HG02884 (cell line): Measurements from ENCODE around the gene ADD3.
A peak's percentile ranks its signal among the peaks of the same experiment; 100 is the strongest.

Experiments
- ATAC-seq: cut with Tn5 transposase; IDR thresholded peaks from one replicate; pipeline ENCODE4 v1.9.1; 2021; ENCODE audit warnings: mild to moderate bottlenecking, moderate library complexity; ENCODE audit not compliant: unreplicated experiment

The ADD3 gene

DNA sequence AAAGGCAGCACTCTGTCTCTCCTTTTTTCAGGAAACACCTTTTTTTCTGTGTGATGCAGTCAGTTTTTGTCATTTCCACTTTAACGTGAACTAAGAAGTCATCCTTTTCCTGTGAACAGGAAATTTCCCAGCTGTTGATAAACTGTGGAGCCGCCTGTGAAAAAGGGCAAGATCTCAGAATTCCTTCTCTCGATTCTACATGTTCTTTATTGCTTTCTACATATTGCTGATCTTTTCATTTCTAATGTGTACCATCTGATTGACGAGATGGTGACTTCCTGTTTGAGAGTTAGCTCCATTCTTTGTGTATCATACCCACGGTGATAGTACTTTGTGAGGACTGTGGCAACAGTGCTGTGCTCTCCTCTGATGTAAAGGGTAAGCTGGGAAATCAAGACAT is 50.4 kb downstream of the ADD3 start:
- no peak for ATAC-seq

DNA sequence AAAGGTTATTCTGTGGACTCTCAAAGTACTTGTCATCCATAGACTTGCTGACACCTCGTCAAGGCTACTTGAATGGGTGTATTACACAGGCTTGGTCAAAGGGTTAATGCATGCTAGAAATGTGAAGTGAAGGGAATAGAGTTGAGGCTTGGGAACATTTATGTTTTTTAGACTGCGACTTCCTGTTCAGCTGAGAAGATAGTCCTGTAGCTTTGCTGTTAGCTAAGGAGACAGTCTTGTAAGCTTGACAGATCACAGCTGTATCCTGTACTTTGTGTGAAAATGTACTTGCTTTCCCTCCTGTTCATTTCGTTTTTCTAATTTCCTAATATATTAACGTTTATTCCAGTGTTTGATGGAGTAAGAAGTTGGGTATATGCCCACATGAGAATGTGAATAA is 52.1 kb downstream of the ADD3 start:
- no peak for ATAC-seq

DNA sequence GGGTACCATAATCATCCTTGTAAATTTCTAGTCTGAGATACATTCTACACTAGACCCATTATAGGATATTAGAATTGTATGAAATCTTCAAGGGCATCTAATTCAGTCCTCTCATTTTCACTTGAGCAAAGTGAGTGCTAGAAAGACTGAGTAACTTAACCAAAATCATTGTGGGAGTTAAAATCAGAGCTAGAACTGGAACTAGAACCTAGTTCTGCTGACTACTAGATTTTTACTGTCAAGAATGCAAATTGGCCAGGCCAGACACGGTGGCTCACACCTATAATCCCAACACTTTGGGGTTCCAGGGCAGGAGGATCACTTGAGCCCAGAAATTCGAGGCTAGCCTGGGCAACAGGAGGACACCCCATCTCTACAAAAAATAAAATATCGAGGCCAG is 53.9 kb downstream of the ADD3 start:
- no peak for ATAC-seq

DNA sequence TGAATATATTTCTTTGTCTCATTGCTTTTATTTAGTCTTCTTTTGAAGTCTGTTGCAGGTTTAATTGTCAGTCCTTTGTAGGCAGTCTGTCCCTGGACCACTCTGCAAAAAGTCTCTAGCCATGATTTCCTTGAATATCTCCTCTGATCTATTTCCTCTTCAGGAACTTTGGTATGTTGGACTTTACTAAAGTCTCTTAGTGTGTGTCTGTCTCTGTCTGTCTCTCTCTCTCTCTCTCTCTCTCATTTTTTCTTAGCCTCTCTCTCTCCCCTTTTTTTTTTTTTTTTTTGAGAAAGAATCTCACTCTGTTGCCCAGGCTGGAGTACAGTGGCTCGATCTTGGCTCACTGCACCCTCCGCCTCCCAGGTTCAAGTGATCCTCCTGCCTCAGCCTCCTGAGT is 57.5 kb downstream of the ADD3 start:
- ATAC-seq, result no peak

DNA sequence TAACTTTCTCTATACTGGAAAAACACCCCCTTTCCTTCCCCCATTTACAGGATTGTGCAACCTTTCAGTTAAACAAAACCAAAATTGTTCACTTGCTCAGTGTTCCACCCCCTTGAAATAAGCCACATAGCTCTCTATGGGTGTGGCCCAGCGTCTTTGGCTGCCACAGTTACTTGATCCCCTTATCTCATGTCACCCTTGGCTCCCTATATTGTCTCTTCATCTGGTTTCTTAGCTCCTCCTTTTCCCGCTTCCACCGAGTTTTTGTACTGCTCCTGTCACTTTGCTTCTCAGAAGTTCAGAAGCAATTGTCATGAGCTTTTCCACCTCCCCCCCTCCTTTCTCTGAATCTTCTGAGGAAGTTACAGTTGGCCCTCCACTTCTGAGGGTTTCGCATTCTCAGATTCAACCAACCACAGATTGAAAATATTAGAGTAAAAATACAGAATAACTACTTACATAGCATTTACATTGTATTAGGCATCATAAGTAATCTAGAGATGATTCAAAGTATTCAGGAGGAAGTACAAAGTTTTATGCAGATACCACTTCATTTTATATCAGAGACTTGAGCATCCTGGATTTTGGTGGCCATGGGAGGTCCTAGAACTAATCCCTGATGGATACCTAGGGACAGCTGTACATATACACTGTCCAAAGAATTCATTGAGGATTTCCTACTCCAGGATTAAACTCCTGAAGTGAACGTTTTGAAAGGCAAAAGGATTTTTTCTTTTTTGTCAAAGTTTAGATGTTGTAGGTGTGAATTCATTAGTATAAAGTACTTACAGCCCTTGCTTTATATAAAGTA is 60.4 kb downstream of the ADD3 start:
- ATAC-seq, result peak; percentile 48

DNA sequence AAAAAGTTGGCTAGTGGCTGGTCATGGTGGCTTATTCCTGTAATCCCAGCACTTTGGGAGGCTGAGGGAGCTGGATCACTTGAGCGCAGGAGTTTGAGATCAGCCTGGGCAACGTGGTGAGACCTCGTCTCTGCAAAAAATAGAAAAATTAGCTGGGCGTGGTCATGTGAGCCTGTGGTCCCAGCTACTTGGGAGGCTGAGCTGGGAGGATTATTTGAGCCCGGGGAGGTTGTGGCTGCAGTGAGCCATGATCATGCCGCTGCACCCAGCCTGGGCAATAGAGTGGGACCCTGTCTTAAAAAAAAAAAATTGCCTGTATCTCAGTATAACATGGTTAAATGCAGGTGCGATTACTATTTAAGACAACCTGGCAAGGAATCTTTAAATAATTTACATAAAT is 61.0 kb downstream of the ADD3 start:
- no peak for ATAC-seq

DNA sequence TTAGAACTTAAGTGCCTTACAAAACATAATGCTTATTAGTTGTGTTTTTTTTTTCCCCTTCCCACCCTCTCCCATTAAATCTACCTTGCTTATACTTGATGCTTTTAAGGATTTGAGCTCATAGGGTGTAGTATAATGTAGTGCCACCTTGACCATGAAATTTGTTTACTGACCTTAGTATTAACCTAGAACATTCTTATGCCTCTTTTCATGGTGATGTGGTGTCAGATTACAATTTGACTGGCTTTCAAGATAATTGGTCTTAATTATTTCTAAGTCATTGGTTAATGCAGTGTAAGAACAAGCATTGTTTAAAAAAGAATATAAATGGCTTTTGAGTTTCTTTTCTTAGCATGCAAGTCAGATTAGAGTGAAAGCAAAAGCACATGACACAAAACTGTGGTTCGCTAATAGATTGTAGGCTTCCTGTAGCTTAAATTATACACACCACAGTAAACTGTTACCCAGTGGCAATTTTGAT is 61.8 kb downstream of the ADD3 start:
- ATAC-seq, result peak; percentile 58

DNA sequence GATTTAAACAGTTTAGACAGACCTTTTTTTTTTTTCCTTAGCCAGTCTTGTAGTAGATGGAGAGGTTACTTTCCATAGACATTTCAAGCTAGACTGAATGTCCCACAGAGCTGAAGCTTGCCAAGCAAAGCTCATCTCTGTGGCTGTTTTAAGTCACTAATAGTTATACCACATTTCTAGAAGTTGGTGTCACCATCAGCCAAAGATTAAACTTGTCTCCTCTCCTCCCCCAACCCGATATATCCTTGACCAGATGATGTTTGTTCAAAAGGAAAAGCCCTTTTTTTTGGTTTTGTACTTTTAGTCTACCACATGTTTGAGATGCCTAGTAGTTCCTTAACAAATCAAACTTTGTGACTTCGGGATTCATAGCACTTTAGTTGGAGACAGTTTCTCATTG is 66.1 kb downstream of the ADD3 start:
- no peak for ATAC-seq

DNA sequence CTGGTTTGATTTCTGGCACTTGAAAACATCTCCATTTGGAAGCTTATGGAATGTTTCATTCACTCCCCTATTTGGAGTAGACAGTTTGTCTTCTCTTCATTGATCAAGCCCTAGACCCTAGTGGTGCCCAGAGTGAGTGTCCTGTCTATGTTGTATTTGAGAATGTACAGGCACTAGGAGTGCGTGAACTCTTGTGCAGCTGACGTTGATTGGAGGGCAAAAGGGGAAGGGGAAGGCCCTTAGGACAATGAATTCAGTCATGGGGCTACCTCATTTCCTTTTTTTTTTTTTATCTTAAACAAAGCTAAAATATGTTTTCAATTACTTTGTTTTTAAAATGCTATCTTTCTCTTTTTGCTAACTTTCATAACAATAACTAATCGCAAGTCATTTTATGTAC is 66.5 kb downstream of the ADD3 start:
- no peak for ATAC-seq

DNA sequence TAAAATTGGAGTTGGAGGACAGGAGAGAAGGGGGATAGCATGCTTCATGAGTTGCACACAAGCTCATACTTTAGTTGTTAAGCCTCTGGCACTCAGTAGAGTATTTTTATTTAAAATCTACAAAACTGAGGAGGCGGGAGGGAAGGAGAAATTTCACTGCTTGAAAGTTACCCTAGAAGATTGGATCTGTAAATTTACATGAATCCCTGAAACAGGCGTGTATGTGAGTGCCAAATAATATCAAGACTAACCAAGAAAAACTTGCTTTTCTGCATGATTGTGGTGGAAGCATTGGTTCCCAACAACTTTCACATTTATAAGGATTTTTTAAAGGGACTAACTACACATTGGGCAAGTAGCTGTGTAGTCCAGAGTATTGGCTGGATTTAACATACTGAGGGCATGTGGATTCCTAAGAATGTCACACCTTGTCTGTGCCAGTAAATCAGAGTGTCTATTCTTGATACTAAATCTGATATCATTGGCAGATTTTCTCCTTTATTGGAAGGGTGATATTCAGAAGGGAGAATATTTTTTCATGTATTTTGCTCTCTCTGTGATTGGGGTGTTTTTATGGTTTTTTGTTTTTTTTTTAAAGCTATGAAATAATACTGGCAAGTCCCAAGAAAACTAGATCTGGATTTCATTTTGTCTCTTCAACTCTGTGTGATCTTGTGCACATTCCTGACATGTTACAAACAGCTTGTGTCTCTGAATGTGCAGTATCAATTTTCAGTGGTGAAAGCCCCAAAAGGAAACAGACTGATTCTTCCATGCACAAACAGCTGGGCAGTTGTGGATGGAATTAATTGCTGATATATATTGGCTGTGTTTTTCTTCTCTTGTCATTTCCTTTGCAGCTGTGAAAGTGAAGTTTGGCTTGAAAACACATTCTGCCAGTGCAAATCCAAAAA is 67.2 kb downstream of the ADD3 start:
- no peak for ATAC-seq

DNA sequence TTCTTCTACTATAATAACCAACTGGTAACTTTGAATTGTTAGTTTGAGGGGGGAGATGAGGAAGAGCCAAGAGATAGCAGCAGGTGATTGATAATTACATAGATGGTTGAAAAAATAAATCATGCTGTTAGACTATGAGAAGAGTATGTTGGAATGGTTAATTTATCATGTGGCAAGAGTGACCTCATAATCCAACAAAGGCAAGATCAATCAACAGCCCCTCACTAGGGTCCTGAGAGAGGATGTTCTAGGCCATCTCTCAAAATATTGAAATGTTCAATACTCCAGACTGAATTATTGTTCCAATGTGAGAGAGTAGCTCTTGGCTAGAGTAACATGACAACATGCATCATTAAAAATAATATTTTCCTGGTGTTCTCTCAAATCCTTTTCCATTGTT is 67.9 kb downstream of the ADD3 start:
- ATAC-seq, result no peak

DNA sequence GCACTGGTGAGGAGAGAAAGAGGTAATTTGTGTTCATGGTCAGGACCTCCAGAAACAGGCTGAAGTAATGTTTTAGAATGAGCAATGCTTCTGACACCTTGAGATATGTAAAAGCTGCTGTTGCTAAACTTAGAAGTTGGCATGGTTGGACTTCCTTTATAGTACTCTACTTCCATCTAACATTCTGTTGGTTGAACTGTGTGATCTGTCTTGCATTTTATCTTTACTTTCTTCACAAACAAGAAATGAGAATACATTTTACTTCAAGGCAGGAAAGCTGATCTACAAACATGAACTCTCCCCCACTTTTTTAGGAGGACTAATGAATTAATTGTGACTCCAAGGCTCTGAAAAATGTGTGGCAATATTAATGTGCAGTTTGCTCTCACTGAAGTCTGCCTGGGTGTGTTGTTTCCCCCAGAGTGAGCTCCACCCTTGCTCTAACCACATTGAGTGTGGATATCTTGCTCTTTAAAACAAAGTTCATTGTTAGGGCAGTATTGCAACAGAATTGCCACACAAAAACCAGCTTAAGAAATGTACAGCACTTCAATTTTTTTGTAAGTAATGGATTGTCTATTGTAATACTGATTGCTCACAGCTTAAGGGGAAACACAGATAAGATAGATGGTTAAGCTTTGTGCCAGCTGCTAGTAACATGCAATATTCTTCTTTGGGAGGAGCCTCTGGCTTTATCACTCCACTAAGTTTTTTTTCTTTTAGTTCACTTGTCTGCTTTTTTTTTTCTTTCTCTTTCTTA is 69.0 kb downstream of the ADD3 start:
- ATAC-seq, result peak; percentile 70

DNA sequence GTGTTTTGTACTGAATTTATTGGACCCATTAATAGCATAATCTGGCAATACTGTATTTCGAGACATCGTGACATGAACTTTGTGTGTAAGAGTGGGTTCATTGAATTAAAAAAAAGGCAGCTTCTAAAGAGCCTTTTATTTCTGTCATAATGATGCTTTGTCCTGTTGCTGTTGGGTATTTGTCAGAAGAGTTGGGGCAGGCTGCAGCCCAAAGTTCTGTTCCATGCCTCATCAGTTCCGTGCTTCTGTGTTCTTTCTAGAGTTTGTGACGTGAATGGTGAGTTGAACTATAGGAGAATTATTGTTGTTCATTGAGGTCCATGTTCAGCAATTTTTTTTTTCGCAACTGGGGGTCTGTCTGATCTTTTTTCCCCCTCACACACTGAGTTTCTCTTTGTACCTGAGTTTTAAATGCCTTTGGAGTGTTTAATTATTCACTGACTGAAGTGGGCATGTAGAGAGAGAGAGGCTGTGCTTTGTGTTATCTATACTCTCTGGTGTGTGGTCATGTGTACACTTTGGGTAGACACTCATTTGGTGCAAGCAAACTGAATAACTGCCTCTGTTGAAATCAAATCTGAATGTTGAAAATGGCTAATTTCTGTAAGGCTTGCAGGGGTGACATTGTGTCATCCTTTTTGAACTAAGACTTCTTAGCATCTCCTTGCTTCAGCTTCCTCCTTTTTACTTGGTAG is 69.8 kb downstream of the ADD3 start:
- ATAC-seq, result no peak

DNA sequence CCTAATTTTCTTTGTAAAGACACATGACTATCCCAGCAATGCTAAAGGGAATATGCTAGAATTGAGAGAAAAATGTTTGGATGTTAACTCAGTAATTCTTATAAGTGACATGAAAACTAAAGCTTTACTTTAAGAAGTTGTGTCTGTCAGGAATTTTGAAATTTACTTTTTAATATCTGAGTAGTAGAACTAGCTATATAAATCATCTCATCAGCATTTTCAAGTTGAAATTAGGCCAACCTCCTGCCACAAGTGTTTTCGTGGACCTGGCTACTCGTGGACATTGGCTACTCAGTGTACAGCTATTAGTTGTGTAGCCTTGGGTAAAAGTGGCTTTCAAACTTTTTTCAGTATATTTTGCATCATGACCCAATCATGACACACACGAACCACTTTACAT is 70.5 kb downstream of the ADD3 start:
- no peak for ATAC-seq

DNA sequence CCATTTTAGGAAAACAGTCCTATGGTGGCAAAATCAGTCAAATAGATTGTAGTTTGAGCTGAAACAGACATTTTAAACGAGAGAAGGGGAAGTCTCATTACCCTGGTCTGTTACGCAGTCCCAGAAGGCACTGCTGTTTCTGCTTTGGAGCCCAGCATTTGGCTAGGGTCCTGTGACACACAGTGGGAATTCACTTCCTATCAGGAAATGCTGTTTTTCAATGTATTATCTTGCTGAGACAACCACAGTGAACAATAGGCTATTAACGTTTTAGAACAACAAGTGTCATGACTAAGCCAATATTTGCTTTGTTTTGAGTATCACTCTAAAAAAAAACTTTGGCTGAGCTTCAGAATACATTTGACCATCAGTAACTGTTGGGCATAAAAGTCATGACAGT is 74.1 kb downstream of the ADD3 start:
- ATAC-seq, result no peak

DNA sequence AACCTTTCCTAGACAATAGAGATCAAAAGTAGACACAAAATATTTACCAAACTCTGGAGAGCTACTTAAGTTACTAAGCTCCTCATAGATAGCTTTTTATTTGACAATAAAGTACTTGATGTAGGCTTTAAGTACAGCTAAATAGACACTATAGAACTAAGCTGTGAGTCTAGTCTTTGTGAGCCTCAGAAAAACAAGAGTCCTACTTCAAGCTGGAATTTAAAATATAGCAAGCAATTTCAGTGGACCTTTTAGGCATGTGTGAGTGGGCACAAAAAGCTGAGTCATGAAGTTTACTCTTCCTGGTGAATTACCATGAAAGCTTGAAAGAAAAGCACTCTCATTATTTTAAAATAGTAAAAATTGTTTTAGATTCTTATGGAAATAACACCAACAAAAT is 76.1 kb downstream of the ADD3 start:
- ATAC-seq, result no peak

DNA sequence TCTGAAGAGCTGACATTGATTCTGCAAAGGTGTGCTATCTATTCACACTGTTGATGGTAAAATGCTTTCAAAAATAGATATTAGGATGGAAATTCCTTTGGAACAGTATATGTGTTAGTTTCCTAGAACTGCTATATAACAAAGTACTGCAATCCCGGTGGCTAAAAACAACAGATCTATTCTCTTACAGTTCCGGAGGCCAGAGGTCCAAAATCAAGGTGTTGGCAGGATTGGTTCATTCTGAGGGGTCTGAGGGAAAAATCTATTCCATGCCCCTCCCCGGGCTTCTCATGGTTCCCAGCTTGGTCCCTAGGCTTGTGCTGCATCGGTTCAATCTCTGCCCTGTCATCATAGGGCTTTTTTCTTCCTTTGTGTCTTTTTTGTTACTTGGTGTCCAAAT is 79.9 kb downstream of the ADD3 start:
- no peak for ATAC-seq

DNA sequence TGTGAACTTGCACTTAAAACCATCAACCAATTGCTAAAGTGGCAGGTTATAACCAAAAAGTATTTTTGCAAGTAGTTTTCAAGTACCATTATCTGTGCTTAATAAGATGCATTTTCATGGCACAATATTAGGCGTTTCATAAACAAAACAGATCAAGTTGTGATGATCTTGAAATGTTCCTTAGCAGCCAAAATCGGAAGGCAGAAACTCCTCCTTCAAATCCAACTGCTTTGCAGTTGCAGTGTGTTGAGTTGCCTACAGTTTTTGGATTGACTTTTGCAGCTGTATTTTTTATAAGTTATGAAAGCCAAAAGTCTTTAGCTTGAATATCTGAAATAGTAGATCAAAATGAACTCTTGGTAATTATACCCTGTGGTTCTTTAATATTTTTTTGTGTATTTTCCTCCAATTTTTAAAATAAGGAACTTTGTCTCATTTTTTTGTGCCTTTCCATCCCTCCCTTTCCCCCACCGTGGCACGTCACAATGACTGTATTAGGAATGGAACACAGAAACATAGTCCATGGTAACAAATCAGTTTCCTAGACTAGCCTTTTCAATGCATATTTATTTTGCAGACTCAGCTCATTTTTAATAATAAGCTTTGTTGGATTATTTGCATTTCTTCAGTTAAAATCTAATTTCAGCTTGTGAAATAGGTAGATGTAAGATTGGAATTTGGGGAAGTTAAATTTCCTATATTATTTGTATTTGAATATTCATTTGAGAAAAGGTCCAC is 80.8 kb downstream of the ADD3 start:
- ATAC-seq, result no peak

DNA sequence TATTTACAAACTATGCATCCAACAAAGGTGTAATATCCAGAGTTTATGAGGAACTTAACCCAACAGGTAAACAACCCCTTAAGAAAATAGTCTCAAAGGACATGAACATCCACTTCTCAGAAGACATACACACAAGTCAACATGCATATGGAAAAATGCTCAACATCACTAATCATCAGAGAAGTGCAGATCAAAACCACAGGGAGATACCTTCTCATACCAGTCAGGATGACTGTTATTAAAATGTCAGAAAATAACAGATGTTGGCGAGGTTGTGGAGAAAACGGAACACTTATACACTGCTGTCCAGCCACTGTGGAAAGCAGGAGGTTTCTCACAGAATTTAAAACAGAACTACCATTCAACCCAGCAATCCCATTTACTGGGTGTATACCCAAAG is 84.0 kb downstream of the ADD3 start:
- ATAC-seq, result no peak

DNA sequence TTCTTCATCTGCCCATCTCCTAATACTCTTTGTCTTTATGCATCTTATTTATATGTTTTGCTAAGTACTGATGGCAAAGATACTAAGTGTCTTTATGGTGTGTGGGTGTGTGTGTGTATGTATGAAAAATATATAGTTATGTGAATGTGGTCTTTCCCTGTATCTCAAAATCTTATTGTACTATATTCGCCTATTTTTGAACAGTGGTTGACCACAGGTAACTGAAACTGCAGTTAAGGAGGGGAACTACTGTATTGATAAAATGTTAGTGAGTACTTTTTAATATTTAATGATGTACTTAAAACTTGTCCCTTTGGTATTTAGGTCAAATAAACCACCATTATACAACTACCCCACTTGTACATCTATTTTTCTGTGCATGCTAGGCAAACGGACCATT is 85.9 kb downstream of the ADD3 start:
- no peak for ATAC-seq
